A549 (cell line): ENCODE data around the gene NPSR1. TPM values are rescaled to one million over a fixed set of nuclear protein-coding genes. Genes with fewer than 3 reads are reported as not detected.

Experiments
- ATAC-seq, 2 experiments: fragments of 200-7000 bp in 1 of 2; fragments of >200 bp in 1 of 2; cut with Nextera tagmentation in 1 of 2; cut with Tn5 transposase in 1 of 2; 3 replicates each; pipeline versions ENCODE4 v1.8.0 to v1.9.1; 2018 to 2020; ENCODE audit warnings: mild to moderate bottlenecking in 1 of 2, moderate library complexity in 1 of 2
- CTCF ChIA-PET: fragments of 300-600 bp; sonication (Branson Sonifier 250); formaldehyde crosslinking; extraction: SDS; loops from one replicate; lab custom pipeline; 2021; ENCODE audit warnings: antibody characterized with exemption, inconsistent platforms; lab: Yijun Ruan, JAX
- POLR2A ChIA-PET: fragments of 350-600 bp; formaldehyde crosslinking; extraction: SDS; loops from one replicate; lab custom pipeline; 2021; ENCODE audit warnings: antibody characterized with exemption, inconsistent platforms; lab: Yijun Ruan, JAX
- DNase-seq, 2 experiments: peaks; one replicate each; pipeline versions ENCODE4 v3.0.0 to v3.0.0-alpha.2; 2011 to 2016; ENCODE audit warnings: low read depth in 1 of 2, low spot score in 1 of 2
- FAIRE-seq: peaks from 2 replicates; lab custom pipeline; 2011; peaks lifted over from hg19 to GRCh38; lab: Jason Lieb, UNC
- H3K27ac ChIP-seq, 2 experiments: fragments of >200 bp; sonication (Bioruptor Twin); formaldehyde crosslinking; 3 replicates each; pipeline ENCODE4 v1.5.1; 2016 to 2017
- H3K4me1 ChIP-seq: fragments of >200 bp; sonication (Bioruptor Twin); formaldehyde crosslinking; 3 replicates; pipeline ENCODE4 v1.6.1; 2016
- H3K4me2 ChIP-seq: fragments of >200 bp; sonication (Bioruptor Twin); formaldehyde crosslinking; 3 replicates; pipeline ENCODE4 v1.6.1; 2016
- H3K4me3 ChIP-seq: fragments of >200 bp; sonication (Bioruptor Twin); formaldehyde crosslinking; 3 replicates; pipeline ENCODE4 v1.5.1; 2016
- H3K9me3 ChIP-seq: fragments of >200 bp; sonication (Bioruptor Twin); formaldehyde crosslinking; 3 replicates; pipeline ENCODE4 v1.6.1; 2016
- BHLHE40 ChIP-seq: IDR thresholded peaks from 2 replicates; pipeline ENCODE4 v1.6.1; 2012; ENCODE audit warnings: low read depth, low read length, inconsistent platforms
- CBX8 ChIP-seq: fragments of 200-600 bp; sonication (generic); IDR thresholded peaks from 2 replicates; pipeline ENCODE4 v1.6.1; 2016
- CEBPB ChIP-seq, 2 experiments: fragments of >200 bp in 1 of 2; sonication (Bioruptor Twin) in 1 of 2; formaldehyde crosslinking in 1 of 2; IDR thresholded peaks; 2 replicates each; pipeline ENCODE4 v1.6.1; 2012 to 2016
- CTCF ChIP-seq: fragments of >200 bp; sonication (Bioruptor Twin); formaldehyde crosslinking; IDR thresholded peaks from 3 replicates; pipeline ENCODE4 v1.5.1; 2016
- EHF ChIP-seq: fragments of 250-450 bp; sonication (Bioruptor Pico); IDR thresholded peaks from 2 replicates; pipeline ENCODE4 v1.5.0; 2020; ENCODE audit warnings: mild to moderate bottlenecking
- EHMT2 ChIP-seq: fragments of 200-600 bp; sonication (generic); IDR thresholded peaks from 2 replicates; pipeline ENCODE4 v1.6.1; 2016; ENCODE audit warnings: antibody characterized with exemption, low read depth, mild to moderate bottlenecking, moderate library complexity
- FOXS1 ChIP-seq: fragments of 250-450 bp; sonication (Bioruptor Pico); IDR thresholded peaks from 2 replicates; pipeline ENCODE4 v1.5.0; 2020; ENCODE audit warnings: mild to moderate bottlenecking, moderate library complexity
- HDAC2 ChIP-seq: fragments of 200-600 bp; sonication (generic); IDR thresholded peaks from 2 replicates; pipeline ENCODE4 v1.6.1; 2016
- HEYL ChIP-seq: fragments of 250-450 bp; sonication (Bioruptor Pico); IDR thresholded peaks from 2 replicates; pipeline ENCODE4 v1.8.0; 2021; ENCODE audit warnings: mild to moderate bottlenecking, moderate library complexity
- HOXA7 ChIP-seq: fragments of 250-450 bp; sonication (Bioruptor Pico); IDR thresholded peaks from 2 replicates; pipeline ENCODE4 v1.5.0; 2020; ENCODE audit warnings: mild to moderate bottlenecking, moderate library complexity
- HOXB5 ChIP-seq: fragments of 250-450 bp; sonication (Bioruptor Pico); IDR thresholded peaks from 2 replicates; pipeline ENCODE4 v1.5.0; 2020; ENCODE audit warnings: mild to moderate bottlenecking, moderate library complexity
- JUNB ChIP-seq: fragments of >200 bp; sonication (Bioruptor Twin); formaldehyde crosslinking; IDR thresholded peaks from 2 replicates; pipeline ENCODE4 v1.6.1; 2016
- KDM1A ChIP-seq: fragments of 200-600 bp; sonication (generic); IDR thresholded peaks from 2 replicates; pipeline ENCODE4 v1.6.1; 2016; ENCODE audit warnings: low read depth, mild to moderate bottlenecking
- KDM5A ChIP-seq: fragments of 200-600 bp; sonication (generic); IDR thresholded peaks from 2 replicates; pipeline ENCODE4 v1.6.1; 2016; ENCODE audit warnings: antibody characterized with exemption, mild to moderate bottlenecking
- MAZ ChIP-seq: fragments of 150-350 bp; IDR thresholded peaks from 2 replicates; pipeline ENCODE4 v1.6.1; 2014; ENCODE audit warnings: antibody characterized with exemption, low read depth, low read length, borderline replicate concordance
- NPAS2 ChIP-seq: fragments of 250-450 bp; sonication (Bioruptor Pico); IDR thresholded peaks from 2 replicates; pipeline ENCODE4 v1.8.0; 2022; ENCODE audit warnings: mild to moderate bottlenecking, moderate library complexity, borderline replicate concordance
- PHF8 ChIP-seq: fragments of 200-600 bp; sonication (generic); IDR thresholded peaks from 2 replicates; pipeline ENCODE4 v1.6.1; 2016; ENCODE audit warnings: low read depth, mild to moderate bottlenecking, antibody characterized with exemption, moderate library complexity, borderline replicate concordance
- POLR2AphosphoS2 ChIP-seq: conservative IDR thresholded peaks from 2 replicates; pipeline ENCODE4 v1.6.1; 2012; ENCODE audit warnings: low read length, improper control_type of control experiment, inconsistent platforms
- RARB ChIP-seq: fragments of 250-450 bp; sonication (Bioruptor Pico); IDR thresholded peaks from 2 replicates; pipeline ENCODE4 v1.8.0; 2021; ENCODE audit warnings: mild to moderate bottlenecking, moderate library complexity
- RCOR1 ChIP-seq: fragments of 150-350 bp; IDR thresholded peaks from 2 replicates; pipeline ENCODE4 v1.6.1; 2014; ENCODE audit warnings: antibody characterized with exemption, low read length, low read depth
- SMC3 ChIP-seq: fragments of >200 bp; sonication (Bioruptor Twin); formaldehyde crosslinking; IDR thresholded peaks from 3 replicates; pipeline ENCODE4 v1.6.1; 2018; ENCODE audit warnings: inconsistent platforms
- TFCP2L1 ChIP-seq: fragments of 250-450 bp; sonication (Bioruptor Pico); IDR thresholded peaks from 2 replicates; pipeline ENCODE4 v1.5.0; 2021; ENCODE audit warnings: mild to moderate bottlenecking
- TP53 ChIP-seq: fragments of 250-450 bp; sonication (Bioruptor Pico); IDR thresholded peaks from 2 replicates; pipeline ENCODE4 v1.5.0; 2021; ENCODE audit warnings: mild to moderate bottlenecking, moderate library complexity
- ZFP36 ChIP-seq: fragments of 450-650 bp; IDR thresholded peaks from 2 replicates; pipeline ENCODE4 v1.6.1; 2014; ENCODE audit warnings: borderline replicate concordance; ENCODE audit not compliant: partially characterized antibody
- WGBS: methylation state at CpG from one replicate; pipeline ENCODE4 v1.1.6; 2017; ENCODE audit errors: missing lambda C conversion rate; 5-methylcytosine and 5-hydroxymethylcytosine counted together
- polyA plus RNA-seq, 4 experiments: library from polyadenylated mRNA; depleted of rRNA in 3 of 4; stranded (reverse); fragments of >200 nt; fragmentation: RNase III in 1 of 4; extraction: RNeasy Plus Mini Kit Qiagen cat#74134 plus additional on column Dnase treatment in 1 of 4; gene quantifications; 2 replicates in 3 of 4; 3 replicates in 1 of 4; pipeline ENCODE4 v1.2.3, GENCODE V29; 2011 to 2017
- TF ChIP-seq, protein P1 (sequence below): fragments of 250-450 bp; sonication (Bioruptor Pico); IDR thresholded peaks from 2 replicates; pipeline ENCODE4 v1.5.0; 2021; ENCODE audit warnings: mild to moderate bottlenecking, moderate library complexity, borderline replicate concordance

NPSR1 gene
- polyA plus RNA-seq, 2 of the 4 experiments (the other 2 are of a cell fraction), result not detected

DNA sequence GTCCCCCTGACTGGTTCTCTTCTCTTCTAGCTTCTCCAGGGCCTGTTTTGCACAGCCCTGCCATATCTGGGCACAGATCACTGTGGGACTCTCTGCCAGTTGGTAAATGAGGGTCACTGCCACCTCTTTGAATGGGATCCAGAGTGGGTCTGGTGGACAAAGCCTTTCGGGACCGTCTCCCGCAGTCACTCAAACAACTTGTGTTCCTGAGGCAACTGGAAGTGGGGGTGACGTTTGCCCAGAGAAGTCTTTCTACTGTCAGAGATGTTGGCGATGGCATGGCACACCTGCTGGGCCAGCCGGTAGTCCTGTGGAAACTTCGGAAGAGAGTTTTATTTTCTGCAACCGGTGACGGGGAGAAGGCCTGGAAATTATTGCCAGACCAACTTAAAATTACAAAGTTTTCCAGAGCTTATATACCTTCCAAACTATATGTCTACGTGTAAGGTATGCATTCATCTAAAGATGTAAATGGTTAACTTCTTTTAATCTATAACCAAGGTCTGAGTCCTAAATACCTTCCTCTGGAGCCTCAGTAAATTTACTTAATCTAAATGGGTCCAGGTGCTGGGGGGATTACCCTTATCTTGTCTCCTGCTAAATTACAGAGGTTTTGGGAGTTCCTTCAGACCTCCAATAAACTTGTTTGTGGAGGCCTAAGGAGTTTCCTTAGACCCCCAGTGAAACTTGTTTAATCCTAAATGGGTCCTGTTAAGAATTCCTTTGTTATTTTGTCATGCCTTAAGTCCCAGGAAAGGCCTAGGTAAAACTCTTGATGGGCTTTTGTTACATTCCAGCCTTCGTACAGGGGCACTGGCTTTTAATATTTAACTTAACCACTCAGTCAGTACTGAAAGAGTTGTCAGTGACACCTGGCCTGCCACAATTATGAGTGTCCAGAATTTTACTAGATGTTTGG lies 94.0 kb downstream of the NPSR1 start (continued):
- TF ChIP-seq PHF8, result no peak
- TF ChIP-seq KDM5A, result no peak
- no peak for TF ChIP-seq EHF (CRISPR knock-in tag)
- TF ChIP-seq MAZ, result no peak
- TF ChIP-seq HOXA7 (CRISPR knock-in tag), result no peak
- TF ChIP-seq RARB (CRISPR knock-in tag), result no peak
- TF ChIP-seq HEYL (CRISPR knock-in tag), result no peak
- no peak for TF ChIP-seq EHMT2
- no peak for TF ChIP-seq CBX8

DNA sequence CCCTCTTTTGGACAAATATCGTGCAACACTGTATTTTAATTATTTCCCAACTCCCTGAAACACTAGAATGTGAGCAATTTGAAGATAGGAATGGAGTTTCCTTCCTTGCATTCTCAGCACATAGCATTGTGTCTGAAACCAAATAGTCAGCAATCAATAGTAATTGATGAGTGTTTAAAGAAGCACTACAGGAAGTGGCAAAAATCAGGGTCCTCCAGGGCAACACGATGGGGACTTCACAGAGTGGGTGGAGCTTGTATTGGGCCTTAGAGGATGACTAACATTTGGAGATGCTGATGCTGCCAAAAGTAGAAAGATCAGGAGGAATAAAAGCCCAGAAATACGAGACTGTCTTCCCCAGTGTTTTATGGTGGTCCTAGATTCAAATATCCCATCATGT lies 94.9 kb downstream of the NPSR1 start:
- POLR2A ChIA-PET, result no interaction called here
- H3K9me3 ChIP-seq, result no peaks in the 10 kb centered on the region
- no peak for DNase-seq
- ATAC-seq, result no peak
- WGBS, result 50% methylated on average over 3 of the region's 3 CpGs
- TF ChIP-seq FOXS1 (CRISPR knock-in tag) (no peak), JUNB (no peak), HOXB5 (no peak), ZFP36 (no peak), PHF8 (no peak), HDAC2 (no peak), KDM1A (no peak)
- TF ChIP-seq, protein P1, sequence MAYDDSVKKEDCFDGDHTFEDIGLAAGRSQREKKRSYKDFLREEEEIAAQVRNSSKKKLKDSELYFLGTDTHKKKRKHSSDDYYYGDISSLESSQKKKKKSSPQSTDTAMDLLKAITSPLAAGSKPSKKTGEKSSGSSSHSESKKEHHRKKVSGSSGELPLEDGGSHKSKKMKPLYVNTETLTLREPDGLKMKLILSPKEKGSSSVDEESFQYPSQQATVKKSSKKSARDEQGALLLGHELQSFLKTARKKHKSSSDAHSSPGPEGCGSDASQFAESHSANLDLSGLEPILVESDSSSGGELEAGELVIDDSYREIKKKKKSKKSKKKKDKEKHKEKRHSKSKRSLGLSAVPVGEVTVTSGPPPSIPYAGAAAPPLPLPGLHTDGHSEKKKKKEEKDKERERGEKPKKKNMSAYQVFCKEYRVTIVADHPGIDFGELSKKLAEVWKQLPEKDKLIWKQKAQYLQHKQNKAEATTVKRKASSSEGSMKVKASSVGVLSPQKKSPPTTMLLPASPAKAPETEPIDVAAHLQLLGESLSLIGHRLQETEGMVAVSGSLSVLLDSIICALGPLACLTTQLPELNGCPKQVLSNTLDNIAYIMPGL, result no peak
- H3K4me3 ChIP-seq, result no peak overlapping the region
- CTCF ChIA-PET, result no interaction called here
- FAIRE-seq, result no peak
- H3K4me2 ChIP-seq, result no peak overlapping the region
- H3K27ac ChIP-seq, result peak overlapping the region in 1 of 2 experiments; percentile 82; a peak in 3 of 6 replicates
- H3K4me1 ChIP-seq, result peaks cover 44% of the 10 kb centered on the region

DNA sequence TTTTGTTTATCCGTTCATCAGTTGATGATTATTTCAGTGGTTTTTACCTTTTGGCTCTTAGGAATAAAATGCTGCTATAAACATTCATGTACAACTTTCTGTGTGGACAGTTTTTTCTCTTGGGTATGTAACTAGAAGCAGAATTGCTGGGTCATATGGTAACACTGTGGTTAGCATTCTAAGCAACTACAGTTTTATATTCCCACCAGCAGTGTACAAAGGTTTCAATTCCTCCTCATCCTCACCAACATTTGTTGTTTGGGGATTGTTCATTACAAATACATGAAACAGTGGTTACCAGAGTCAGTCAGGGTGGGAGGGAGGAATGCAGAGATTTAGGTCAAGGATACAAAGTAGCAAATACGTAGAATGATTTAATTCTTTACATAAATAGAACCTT lies 97.0 kb downstream of the NPSR1 start:
- H3K4me2 ChIP-seq, result no peak overlapping the region
- CTCF ChIA-PET, result interaction anchor here (0.6 kb wide), 1 partner anchor 72 kb away, joined by 3 read pairs; no protein-coding TSS in a partner anchor
- no peak for ATAC-seq

More for the DNA sequence above, 97.0 kb downstream of the NPSR1 start:
- Histone ChIP-seq H3K27ac (peak overlapping the region in 1 of 2 experiments; percentile 17; a peak in 1 of 6 replicates), H3K4me1 (peaks cover 31% of the 10 kb centered on the region), H3K9me3 (no peaks in the 10 kb centered on the region), H3K4me3 (no peak overlapping the region)
- DNase-seq (no peak), FAIRE-seq (no peak)
- POLR2A ChIA-PET, result interaction anchor here (0.6 kb wide), 1 partner anchor 598 kb away, joined by 3 read pairs; no protein-coding TSS in a partner anchor
- WGBS, result 85% methylated on average over 2 of the region's 2 CpGs
- TF ChIP-seq NPAS2 (CRISPR knock-in tag), result no peak
- no peak for TF ChIP-seq CTCF
- TF ChIP-seq RCOR1, result no peak
- no peak for TF ChIP-seq CBX8
- no peak for TF ChIP-seq HOXB5
- TF ChIP-seq HEYL (CRISPR knock-in tag), result no peak
- no peak for TF ChIP-seq POLR2AphosphoS2
- no peak for TF ChIP-seq TP53 (CRISPR knock-in tag)
- TF ChIP-seq HDAC2, result no peak
- TF ChIP-seq HOXA7 (CRISPR knock-in tag), result no peak
- no peak for TF ChIP-seq BHLHE40
- TF ChIP-seq TFCP2L1 (CRISPR knock-in tag), result no peak
- no peak for TF ChIP-seq CEBPB (IDR thresholded peaks at IDR 0.05)
- TF ChIP-seq EHF (CRISPR knock-in tag), result no peak
- TF ChIP-seq KDM5A, result no peak
- TF ChIP-seq SMC3, result no peak
